Heart left ventricle (tissue), 13 donors: ENCODE data around the gene DCTN1.

ENCODE experiments used
- CTCF ChIP-seq, 12 donors: fragments of 200-600 bp; sonication (generic) in 4 of 12; IDR thresholded peaks; one replicate each; pipeline versions ENCODE4 v1.5.0 to v1.8.0; 2018 to 2022; ENCODE audit warnings: antibody characterized with exemption in 12 of 12, mild to moderate bottlenecking in 5 of 12
- POLR2A ChIP-seq, 2 donors: fragments of 450-650 bp; IDR thresholded peaks; one replicate each; pipeline ENCODE4 v1.6.1; 2017; ENCODE audit warnings: antibody characterized with exemption in 2 of 2, mild to moderate bottlenecking in 2 of 2, moderate library complexity in 2 of 2
- donor health status: ischemic (EF 13 %, LVEDD 7.1; RV severe dilation, severe dysfunction).
- donor health status: DM: no; HTN: yes; CAD: no.
- donor health status: DM: no; HTN: no; CAD: no.
- donor health status: ischemic (EF 25% LVEDD 6.9; RV normal size, moderate dysfunction).
- donor health status: ischemic (EF 25% LVEDD 5.7; RV mildly dilated, moderate dysfunction).
- donor health status: ischemic (EF 35%, LVEDD 5.7; RV mildly dilated, moderate dysfunction).
- donor health status: nonischemic (EF 11% LVEDD 7.7; RV severe dilation, severe dysfunction).
- donor health status: DM: yes; HTN: yes; CAD: no.
- donor health status: PGD.
- donor health status: ischemic (EF 29% LVEDD 5.4; RV normal size, mild dysfunction).
- donor health status: nonischemic (EF 23%, LVEDD 6.1; RV moderate dilation, normal function).

GRCh38 chr2:74378007-74378406 lies 2.1 kb downstream of the DCTN1 start:
- no peak for TF ChIP-seq CTCF (IDR thresholded peaks at IDR 0.05)
- TF ChIP-seq POLR2A (IDR thresholded peaks at IDR 0.05) = no peak
